ENCODE data around the gene SOHLH1.

Gene SOHLH1

GRCh38 chr9:135666534-135667462, 32.5 kb downstream of the SOHLH1 start:
- Histone ChIP-seq H3K4me1 (ENCODE audit: control insufficient read depth, insufficient read depth, low read length) (no peaks in the 10 kb centered on the region), H3K9me3 (ENCODE audit: control insufficient read depth, insufficient read depth, low read depth, low read length) (no peaks in the 10 kb centered on the region), H3K4me3 (ENCODE audit: low read depth, low read length) (no peak overlapping the region), H3K36me3 (ENCODE audit: control insufficient read depth in 2 of 2, insufficient read depth in 1 of 2, low read length in 2 of 2) (no peaks in the 10 kb centered on the region), H3K27ac (ENCODE audit: extremely low read depth, low read depth, low read length) (no peak overlapping the region)
- CTCF ChIA-PET: interaction anchor here (0.6 kb wide), 1 partner anchor 24 kb away, joined by 3 read pairs; no protein-coding TSS in a partner anchor
- TF ChIP-seq ZNF654 (tag by site-specific recombination; IDR thresholded peaks at IDR 0.05; ENCODE audit: low read depth) (no peak), KLF1 (tag by site-specific recombination; IDR thresholded peaks at IDR 0.05) (0 out of 2 replicates have a peak, but pooled peaks have one; percentile 24), ZBTB10 (tag by site-specific recombination; IDR thresholded peaks at IDR 0.05) (no peak)
- POLR2A ChIA-PET: no interaction called here

GRCh38 chr9:135665795-135666189, 33.5 kb downstream of the SOHLH1 start:
- ChIA-PET POLR2A (no interaction called here), CTCF (no interaction called here)
- Histone ChIP-seq H3K4me1 (ENCODE audit: control insufficient read depth, insufficient read depth, low read length) (no peaks in the 10 kb centered on the region), H3K27ac (ENCODE audit: extremely low read depth, low read depth, low read length) (no peak overlapping the region), H3K9me3 (ENCODE audit: control insufficient read depth, insufficient read depth, low read depth, low read length) (no peaks in the 10 kb centered on the region), H3K36me3 (ENCODE audit: control insufficient read depth in 2 of 2, insufficient read depth in 1 of 2, low read length in 2 of 2) (no peaks in the 10 kb centered on the region), H3K4me3 (ENCODE audit: low read depth, low read length) (no peak overlapping the region)
- no peak for TF ChIP-seq SALL2 (tag by site-specific recombination; IDR thresholded peaks at IDR 0.05; ENCODE audit: borderline replicate concordance)
- TF ChIP-seq ZNF514 (tag by site-specific recombination; IDR thresholded peaks at IDR 0.05): no peak

GRCh38 chr9:135664801-135665794, 34.2 kb downstream of the SOHLH1 start:
- Histone ChIP-seq H3K9me3 (ENCODE audit: control insufficient read depth, insufficient read depth, low read depth, low read length) (no peaks in the 10 kb centered on the region), H3K4me1 (ENCODE audit: control insufficient read depth, insufficient read depth, low read length) (no peaks in the 10 kb centered on the region), H3K4me3 (ENCODE audit: low read depth, low read length) (no peak overlapping the region), H3K36me3 (ENCODE audit: control insufficient read depth in 2 of 2, insufficient read depth in 1 of 2, low read length in 2 of 2) (no peaks in the 10 kb centered on the region), H3K27ac (ENCODE audit: extremely low read depth, low read depth, low read length) (no peak overlapping the region)
- TF ChIP-seq BCL11B (tag by site-specific recombination; IDR thresholded peaks at IDR 0.05; ENCODE audit: low read depth) (no peak), GLIS1 (tag by site-specific recombination; IDR thresholded peaks at IDR 0.05) (peak; percentile 67), ZIC2 (tag by site-specific recombination; IDR thresholded peaks at IDR 0.05) (peak; percentile 52; the same call in 1 of the 2 replicates), ZNF114 (tag by site-specific recombination; IDR thresholded peaks at IDR 0.05) (no peak), GLIS2 (tag by site-specific recombination; IDR thresholded peaks at IDR 0.05) (0 out of 2 replicates have a peak, but pooled peaks have one; percentile 17), ZNF112 (tag by site-specific recombination; IDR thresholded peaks at IDR 0.05) (no peak)
- POLR2A ChIA-PET: no interaction called here
- CTCF ChIA-PET: no interaction called here

GRCh38 chr9:135664266-135664665, 35.0 kb downstream of the SOHLH1 start:
- ChIA-PET POLR2A (no interaction called here), CTCF (no interaction called here)

More at GRCh38 chr9:135664266-135664665, 35.0 kb downstream of the SOHLH1 start:
- H3K4me1 ChIP-seq (ENCODE audit: control insufficient read depth, insufficient read depth, low read length): no peaks in the 10 kb centered on the region
- TF ChIP-seq ZBTB17 (tag by site-specific recombination; IDR thresholded peaks at IDR 0.05) (no peak), HOXD13 (CRISPR knock-in tag; IDR thresholded peaks at IDR 0.05; ENCODE audit: borderline replicate concordance) (no peak), GLI4 (tag by site-specific recombination; IDR thresholded peaks at IDR 0.05) (no peak), ZNF350 (tag by site-specific recombination; IDR thresholded peaks at IDR 0.05) (no peak), PRDM10 (tag by site-specific recombination; IDR thresholded peaks at IDR 0.05) (no peak)
- no peak overlapping the region for H3K4me3 ChIP-seq (ENCODE audit: low read depth, low read length)
- no peak overlapping the region for H3K27ac ChIP-seq (ENCODE audit: extremely low read depth, low read depth, low read length)
- H3K9me3 ChIP-seq (ENCODE audit: control insufficient read depth, insufficient read depth, low read depth, low read length): no peaks in the 10 kb centered on the region
- H3K36me3 ChIP-seq (ENCODE audit: control insufficient read depth in 2 of 2, insufficient read depth in 1 of 2, low read length in 2 of 2): no peaks in the 10 kb centered on the region
